T-helper 1 cell treated with Interleukin-12 subunit alpha and Interleukin-12 subunit beta and Interleukin-4 antibody, amounts not matched to agents 30 ng/mL and 1 ng/mL, for 36 hours (primary cell): ENCODE data around the gene PLCXD3. TPM values are rescaled to one million over a fixed set of nuclear protein-coding genes. Genes with fewer than 3 reads are reported as not detected.
"Not testable (repeated sequence)": the region's sequence is repeated elsewhere in the genome, so short reads cannot be mapped to it uniquely, and the experiment has no call there.

Experiments
- intact Hi-C: fragments of 100-400 bp; cut with micrococcal nuclease; formaldehyde crosslinking; loops from one replicate; pipeline ENCODE4 v1.15.1; 2024
- total RNA-seq: library from RNA; stranded (reverse); gene quantifications from 2 replicates; pipeline ENCODE4 v1.2.3, GENCODE V29; 2022

The PLCXD3 gene
- total RNA-seq, 1 donor from 2014 or later = 0.02 TPM

- intact Hi-C loops = not testable (repeated sequence)
These were observed 16.8 kb downstream of the PLCXD3 start for GRCh38 chr5:41493490-41494126.

- intact Hi-C loops = no loop called here
These were observed 24.9 kb downstream of the PLCXD3 start for GRCh38 chr5:41485533-41485932.

- intact Hi-C loops = no loop called here
These were observed 27.7 kb downstream of the PLCXD3 start for GRCh38 chr5:41482715-41483114.

- intact Hi-C loops = no loop called here
These were observed 28.2 kb downstream of the PLCXD3 start for GRCh38 chr5:41482173-41482572.

- intact Hi-C loops = not testable (repeated sequence)
These were observed 38.7 kb downstream of the PLCXD3 start for GRCh38 chr5:41471571-41472208.

- intact Hi-C loops = no loop called here
These were observed 44.8 kb downstream of the PLCXD3 start for GRCh38 chr5:41465493-41466171.

- intact Hi-C loops = no loop called here
These were observed 50.8 kb downstream of the PLCXD3 start for GRCh38 chr5:41459557-41459956.

GRCh38 chr5:41457094-41457493 is 53.3 kb downstream of the PLCXD3 start:
- intact Hi-C loops = no loop called here

GRCh38 chr5:41452506-41452905 is 57.9 kb downstream of the PLCXD3 start:
- intact Hi-C loops = no loop called here

- intact Hi-C loops = no loop called here
These were observed 62.5 kb downstream of the PLCXD3 start for GRCh38 chr5:41447650-41448510.

GRCh38 chr5:41445937-41446563 is 64.4 kb downstream of the PLCXD3 start:
- intact Hi-C loops = no loop called here

- intact Hi-C loops = no loop called here
These were observed 75.1 kb downstream of the PLCXD3 start for GRCh38 chr5:41435276-41435675.

GRCh38 chr5:41433552-41434181 is 76.7 kb downstream of the PLCXD3 start:
- intact Hi-C loops = no loop called here

- intact Hi-C loops = no loop called here
These were observed 77.7 kb downstream of the PLCXD3 start for GRCh38 chr5:41432481-41433253.

- intact Hi-C loops = no loop called here
These were observed 82.9 kb downstream of the PLCXD3 start for GRCh38 chr5:41427505-41427904.

GRCh38 chr5:41425736-41426135 is 84.7 kb downstream of the PLCXD3 start:
- intact Hi-C loops = no loop called here

GRCh38 chr5:41420492-41421067 is 89.8 kb downstream of the PLCXD3 start:
- intact Hi-C loops = no loop called here

GRCh38 chr5:41418220-41419031 is 92.0 kb downstream of the PLCXD3 start:
- intact Hi-C loops = no loop called here

- intact Hi-C loops = no loop called here
These were observed 94.1 kb downstream of the PLCXD3 start for GRCh38 chr5:41416336-41416735.
